PC-3 (cell line): ENCODE results near the gene CSNK2A1. TPM values are rescaled to one million over a fixed set of nuclear protein-coding genes. Genes with fewer than 3 reads are reported as not detected.

Source experiments
- ATAC-seq: fragments of 200-7000 bp; cut with Tn5 transposase; 2 replicates; pipeline ENCODE4 v1.9.1; 2020; ENCODE audit warnings: mild to moderate bottlenecking, moderate library complexity
- BruUV-seq: library from RNA; stranded (reverse); fragments of 400-500 nt; replicated peaks from 2 replicates; lab custom pipeline; 2021; lab: Mats Ljungman, UMichigan
- CTCF ChIA-PET: fragments of 300-600 bp; sonication (Branson Sonifier 250); formaldehyde crosslinking; loops from one replicate; lab custom pipeline; 2022; ENCODE audit warnings: antibody characterized with exemption; lab: Charles Lee
- POLR2A ChIA-PET: fragments of 300-600 bp; sonication (Branson Sonifier 250); formaldehyde crosslinking; loops from one replicate; lab custom pipeline; 2022; ENCODE audit warnings: antibody characterized with exemption; ENCODE audit not compliant: unreplicated experiment; lab: Charles Lee
- DNase-seq: peaks from one replicate; pipeline ENCODE4 v3.0.0-alpha.2; 2015
- H2AFZ ChIP-seq: fragments of 300-600 bp; sonication (generic); 2 replicates; pipeline ENCODE4 v1.6.0; 2016; ENCODE audit warnings: antibody characterized with exemption, low read length
- H3F3A ChIP-seq: fragments of 300-600 bp; sonication (generic); one replicate; pipeline ENCODE4 v1.6.0; 2017; ENCODE audit warnings: antibody characterized with exemption, low read length, control low read depth, mild to moderate bottlenecking; ENCODE audit not compliant: unreplicated experiment
- H3K27ac ChIP-seq: fragments of 300-600 bp; sonication (generic); 2 replicates; pipeline ENCODE4 v1.5.1; 2016; ENCODE audit warnings: mild to moderate bottlenecking, low read length
- H3K27me3 ChIP-seq: fragments of 300-600 bp; sonication (generic); 2 replicates; pipeline ENCODE4 v1.6.1; 2016; ENCODE audit warnings: low read length, mixed read lengths
- H3K36me3 ChIP-seq: fragments of 300-600 bp; sonication (generic); 2 replicates; pipeline ENCODE4 v1.6.1; 2016; ENCODE audit warnings: low read depth, mixed run types, low read length, mixed read lengths
- H3K4me1 ChIP-seq: fragments of 300-600 bp; sonication (generic); 2 replicates; pipeline ENCODE4 v1.5.1; 2016; ENCODE audit warnings: low read length; ENCODE audit not compliant: insufficient read depth
- H3K4me2 ChIP-seq: fragments of 300-600 bp; sonication (generic); 2 replicates; pipeline ENCODE4 v1.6.0; 2016; ENCODE audit warnings: low read length
- H3K4me3 ChIP-seq: fragments of 300-600 bp; sonication (generic); 2 replicates; pipeline ENCODE4 v1.5.1; 2016; ENCODE audit warnings: mild to moderate bottlenecking, low read length, mixed read lengths
- H3K79me2 ChIP-seq: fragments of 300-600 bp; sonication (generic); 2 replicates; pipeline ENCODE4 v1.6.1; 2017; ENCODE audit warnings: low read length, mixed read lengths
- H3K9ac ChIP-seq: fragments of 300-600 bp; sonication (generic); 2 replicates; pipeline ENCODE4 v1.6.0; 2016; ENCODE audit warnings: mild to moderate bottlenecking, low read length
- H3K9me2 ChIP-seq: fragments of 300-600 bp; sonication (generic); replicated peaks from 2 replicates; pipeline ENCODE4 v1.6.1; 2016; ENCODE audit warnings: mixed run types, low read length, mixed read lengths
- H3K9me3 ChIP-seq: fragments of 300-600 bp; sonication (generic); 2 replicates; pipeline ENCODE4 v1.6.1; 2016; ENCODE audit warnings: low read length, mixed read lengths
- H4K20me1 ChIP-seq: fragments of 300-600 bp; sonication (generic); 2 replicates; pipeline ENCODE4 v1.6.1; 2016; ENCODE audit warnings: low read length, mixed read lengths
- CTCF ChIP-seq: fragments of 300-600 bp; sonication (generic); conservative IDR thresholded peaks from 2 replicates; pipeline ENCODE4 v1.5.1; 2017; ENCODE audit warnings: antibody characterized with exemption, low read depth, mild to moderate bottlenecking, low read length
- EZH2 ChIP-seq: fragments of 300-600 bp; sonication (generic); IDR thresholded peaks from one replicate; pipeline ENCODE4 v1.6.1; 2017; ENCODE audit warnings: antibody characterized with exemption, mild to moderate bottlenecking, low read length; ENCODE audit not compliant: unreplicated experiment
- EZH2phosphoT487 ChIP-seq: fragments of 300-600 bp; sonication (generic); IDR thresholded peaks from 2 replicates; pipeline ENCODE4 v1.6.1; 2018; ENCODE audit warnings: mild to moderate bottlenecking, antibody characterized with exemption, low read length, borderline replicate concordance
- intact Hi-C: fragments of 100-400 bp; cut with micrococcal nuclease; formaldehyde crosslinking; loops from 2 replicates; pipeline ENCODE4 v1.9.0; 2023
- total RNA-seq: library from RNA; depleted of rRNA; stranded (reverse); fragments of >200 nt; gene quantifications from 2 replicates; pipeline ENCODE4 v1.2.3, GENCODE V29; 2014

The CSNK2A1 gene
- total RNA-seq, 1 experiment from 2014 or later: 161 TPM

DNA sequence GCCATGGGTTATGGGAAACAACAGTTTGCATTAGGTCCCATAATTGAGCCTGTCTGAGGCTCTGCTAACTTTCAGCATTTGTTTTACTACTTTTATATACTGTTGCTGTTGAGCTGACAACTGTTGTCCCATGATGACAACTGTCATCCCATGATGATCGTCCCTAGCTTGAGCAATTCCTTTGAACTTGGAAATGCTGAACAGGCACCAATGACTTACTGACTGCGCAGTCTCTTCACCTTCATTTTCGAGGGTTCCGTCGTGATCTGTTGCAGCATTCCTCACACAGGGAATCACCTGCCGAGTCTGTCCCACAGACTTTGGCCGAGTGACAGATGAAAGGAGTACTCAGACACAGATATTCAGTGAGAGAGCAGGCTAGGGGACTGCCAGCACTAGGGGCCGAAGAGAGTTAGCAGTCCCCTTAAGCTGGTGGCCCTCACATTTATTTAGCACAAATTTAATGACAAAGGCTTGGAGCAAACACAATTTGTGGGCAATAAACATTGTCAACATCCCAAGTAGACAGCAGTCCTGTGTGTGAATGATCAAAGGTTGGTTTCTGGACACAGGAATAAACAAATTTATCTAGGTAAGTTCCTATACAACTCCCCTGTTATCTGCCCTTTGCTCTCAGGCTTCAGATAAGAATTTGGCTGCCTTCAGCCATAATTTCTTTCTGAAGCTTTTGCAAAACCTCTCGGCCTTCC lies 71.3 kb downstream of the CSNK2A1 start:
- POLR2A ChIA-PET: interaction anchor here (0.6 kb wide), 2 partner anchors 44 to 168 kb away, joined by 3 read pairs; no protein-coding TSS in a partner anchor
- H3K27me3 ChIP-seq: no peaks in the 10 kb centered on the region
- DNase-seq (no peak), ATAC-seq (no peak)
- intact Hi-C loops: no loop called here
- no peak overlapping the region for H3K9ac ChIP-seq
- H3K36me3 ChIP-seq: 0 out of 2 replicates have a peak, but pooled peaks cover 3% of the 10 kb centered on the region
- H3K4me2 ChIP-seq: no peak overlapping the region
- no peaks in the 10 kb centered on the region for H3K4me1 ChIP-seq
- CTCF ChIA-PET: no interaction called here
- no TSS peak for BruUV-seq
- H3K9me3 ChIP-seq: no peaks in the 10 kb centered on the region; the same call in 1 of the 2 replicates
- TF ChIP-seq EZH2 (no peak), EZH2phosphoT487 (no peak), CTCF (no peak)
- H3K27ac ChIP-seq: no peak overlapping the region
- H3F3A ChIP-seq: no peaks in the 10 kb centered on the region
- H2AFZ ChIP-seq: no peak overlapping the region
- H3K4me3 ChIP-seq: no peak overlapping the region
- no peaks in the 10 kb centered on the region for H3K79me2 ChIP-seq
- H3K9me2 ChIP-seq: no peaks in the 10 kb centered on the region
- H4K20me1 ChIP-seq: no peaks in the 10 kb centered on the region

- Histone ChIP-seq H4K20me1 (no peaks in the 10 kb centered on the region), H3K36me3 (no peaks in the 10 kb centered on the region), H3K9ac (no peak overlapping the region), H2AFZ (no peak overlapping the region), H3K4me1 (no peaks in the 10 kb centered on the region), H3K27ac (no peak overlapping the region), H3K9me3 (no peaks in the 10 kb centered on the region; the same call in 1 of the 2 replicates), H3K4me2 (no peak overlapping the region), H3F3A (no peaks in the 10 kb centered on the region), H3K79me2 (no peaks in the 10 kb centered on the region), H3K4me3 (no peak overlapping the region), H3K27me3 (no peaks in the 10 kb centered on the region), H3K9me2 (no peaks in the 10 kb centered on the region)
- ATAC-seq (no peak), DNase-seq (no peak)
- no TSS peak for BruUV-seq
- CTCF ChIA-PET: no interaction called here
- intact Hi-C loops: no loop called here
- no peak for TF ChIP-seq EZH2
- no peak for TF ChIP-seq EZH2phosphoT487
- no peak for TF ChIP-seq CTCF
- POLR2A ChIA-PET: no interaction called here
Measured at GRCh38 chr20:469746-470490, 73.7 kb downstream of the CSNK2A1 start.
